HG02938 (cell line): ENCODE measurements around the gene TACC2.

ENCODE experiments used
- ATAC-seq: cut with Tn5 transposase; IDR thresholded peaks from one replicate; pipeline ENCODE4 v1.9.1; 2021; ENCODE audit warnings: mild to moderate bottlenecking, moderate library complexity; ENCODE audit not compliant: unreplicated experiment

The TACC2 gene

GRCh38 chr10:122243550-122243949 is 254.6 kb downstream of the TACC2 start:
- ATAC-seq = no peak

GRCh38 chr10:122244001-122244975 is 255.3 kb downstream of the TACC2 start:
- no peak for ATAC-seq

- no peak for ATAC-seq
Observed at GRCh38 chr10:122245136-122245535, 256.2 kb downstream of the TACC2 start.

- no peak for ATAC-seq
Observed at GRCh38 chr10:122245897-122246296, 256.9 kb downstream of the TACC2 start.

GRCh38 chr10:122246830-122247520 is 258.0 kb downstream of the TACC2 start:
- ATAC-seq = no peak

- ATAC-seq = no peak
Observed at GRCh38 chr10:122248356-122249302, 259.7 kb downstream of the TACC2 start.

GRCh38 chr10:122249303-122249850 is 260.4 kb downstream of the TACC2 start:
- no peak for ATAC-seq

- ATAC-seq = no peak
Observed at GRCh38 chr10:122249991-122250750, 261.2 kb downstream of the TACC2 start.

- ATAC-seq = no peak
Observed at GRCh38 chr10:122251459-122252255, 262.7 kb downstream of the TACC2 start.

- no peak for ATAC-seq
Observed at GRCh38 chr10:122252805-122253204, 263.8 kb downstream of the TACC2 start.

GRCh38 chr10:122253605-122254004 is 264.6 kb downstream of the TACC2 start:
- no peak for ATAC-seq

- ATAC-seq = no peak
Observed at GRCh38 chr10:122254831-122255230, 265.9 kb downstream of the TACC2 start.

- ATAC-seq = no peak
Observed at GRCh38 chr10:122255509-122256301, 266.7 kb downstream of the TACC2 start.

- no peak for ATAC-seq
Observed at GRCh38 chr10:122257041-122257440, 268.1 kb downstream of the TACC2 start.

GRCh38 chr10:122258136-122259074 is 269.4 kb downstream of the TACC2 start:
- ATAC-seq = no peak

GRCh38 chr10:122259075-122259466 is 270.1 kb downstream of the TACC2 start:
- ATAC-seq = no peak

GRCh38 chr10:122261584-122261983 is 272.6 kb downstream of the TACC2 start:
- ATAC-seq = no peak
